Osteocyte (in vitro differentiated cells): Measurements from ENCODE around the gene NPW. TPM values are rescaled to one million over a fixed set of nuclear protein-coding genes. Genes with fewer than 3 reads are reported as not detected.

Experiments
- DNase-seq: peaks from one replicate; pipeline ENCODE4 v3.0.0; 2021; ENCODE audit warnings: mixed read lengths; ENCODE audit not compliant: unreplicated experiment; ENCODE audit errors: extremely low spot score
- H3K27ac Mint-ChIP-seq: one replicate; pipeline ENCODE4 v1.8.0; 2021; ENCODE audit warnings: mild to moderate bottlenecking, mixed read lengths; ENCODE audit not compliant: unreplicated experiment
- H3K27me3 Mint-ChIP-seq: one replicate; pipeline ENCODE4 v1.8.0; 2021; ENCODE audit warnings: mixed read lengths; ENCODE audit not compliant: unreplicated experiment
- H3K36me3 Mint-ChIP-seq: one replicate; pipeline ENCODE4 v1.8.0; 2021; ENCODE audit warnings: mixed read lengths; ENCODE audit not compliant: unreplicated experiment
- H3K4me1 Mint-ChIP-seq: one replicate; pipeline ENCODE4 v1.8.0; 2021; ENCODE audit warnings: mixed read lengths; ENCODE audit not compliant: unreplicated experiment
- H3K4me3 Mint-ChIP-seq: one replicate; pipeline ENCODE4 v1.8.0; 2021; ENCODE audit warnings: mild to moderate bottlenecking, moderate library complexity, mixed read lengths; ENCODE audit not compliant: unreplicated experiment
- H3K9me3 Mint-ChIP-seq: one replicate; pipeline ENCODE4 v1.8.0; 2021; ENCODE audit warnings: mixed read lengths; ENCODE audit not compliant: unreplicated experiment
- total RNA-seq: library from RNA; stranded (reverse); gene quantifications from 2 replicates; pipeline ENCODE4 v1.2.1, GENCODE V29; 2021
- TF ChIP-seq, protein P1 (sequence below): fragments of 200-600 bp; sonication (generic); IDR thresholded peaks from 2 replicates; pipeline ENCODE4 v1.5.0; 2021; ENCODE audit warnings: antibody characterized with exemption, mild to moderate bottlenecking, moderate library complexity

The NPW gene
- total RNA-seq, 1 donor from 2014 or later, result 4.1 TPM

GRCh38 chr16:2045965-2046892 is 26.6 kb downstream of the NPW start:
- Mint-ChIP-seq H3K9me3 (no peaks in the 10 kb centered on the region), H3K27ac (no peak overlapping the region), H3K27me3 (no peaks in the 10 kb centered on the region), H3K4me3 (peak overlapping the region; percentile 87), H3K4me1 (peaks cover 39% of the 10 kb centered on the region), H3K36me3 (peaks cover 1% of the 10 kb centered on the region)
- DNase-seq, result no peak
- TF ChIP-seq, protein P1, sequence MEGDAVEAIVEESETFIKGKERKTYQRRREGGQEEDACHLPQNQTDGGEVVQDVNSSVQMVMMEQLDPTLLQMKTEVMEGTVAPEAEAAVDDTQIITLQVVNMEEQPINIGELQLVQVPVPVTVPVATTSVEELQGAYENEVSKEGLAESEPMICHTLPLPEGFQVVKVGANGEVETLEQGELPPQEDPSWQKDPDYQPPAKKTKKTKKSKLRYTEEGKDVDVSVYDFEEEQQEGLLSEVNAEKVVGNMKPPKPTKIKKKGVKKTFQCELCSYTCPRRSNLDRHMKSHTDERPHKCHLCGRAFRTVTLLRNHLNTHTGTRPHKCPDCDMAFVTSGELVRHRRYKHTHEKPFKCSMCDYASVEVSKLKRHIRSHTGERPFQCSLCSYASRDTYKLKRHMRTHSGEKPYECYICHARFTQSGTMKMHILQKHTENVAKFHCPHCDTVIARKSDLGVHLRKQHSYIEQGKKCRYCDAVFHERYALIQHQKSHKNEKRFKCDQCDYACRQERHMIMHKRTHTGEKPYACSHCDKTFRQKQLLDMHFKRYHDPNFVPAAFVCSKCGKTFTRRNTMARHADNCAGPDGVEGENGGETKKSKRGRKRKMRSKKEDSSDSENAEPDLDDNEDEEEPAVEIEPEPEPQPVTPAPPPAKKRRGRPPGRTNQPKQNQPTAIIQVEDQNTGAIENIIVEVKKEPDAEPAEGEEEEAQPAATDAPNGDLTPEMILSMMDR, result no peak

DNA sequence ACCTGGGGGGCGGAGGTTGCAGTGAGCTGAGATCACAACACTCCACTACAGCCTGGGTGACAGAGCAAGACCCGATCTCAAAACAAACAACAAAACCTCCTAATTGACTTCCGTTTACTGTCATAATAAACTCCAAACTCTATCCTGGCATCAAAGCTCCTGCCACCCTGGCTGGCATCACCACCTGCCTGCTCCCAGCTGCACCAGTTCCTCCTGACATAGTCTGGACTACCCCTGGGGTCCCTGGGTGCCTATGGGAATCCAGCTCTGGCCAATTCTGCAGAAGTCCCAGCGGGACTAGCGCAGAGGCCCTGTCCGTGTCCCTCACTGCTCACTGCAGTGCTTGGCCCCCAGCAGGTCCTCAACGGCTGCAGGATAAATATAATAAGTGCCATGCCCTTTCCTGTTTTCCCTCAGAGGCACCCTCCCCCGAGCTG is 27.3 kb downstream of the NPW start:
- no peaks in the 10 kb centered on the region for H3K27me3 Mint-ChIP-seq
- H3K4me1 Mint-ChIP-seq, result peaks cover 33% of the 10 kb centered on the region
- peak overlapping the region; percentile 85 for H3K27ac Mint-ChIP-seq
- peak overlapping the region; percentile 87 for H3K4me3 Mint-ChIP-seq
- no peak for DNase-seq
- no peaks in the 10 kb centered on the region for H3K9me3 Mint-ChIP-seq
- TF ChIP-seq, protein P1, result no peak
- H3K36me3 Mint-ChIP-seq, result peaks cover 3% of the 10 kb centered on the region

GRCh38 chr16:2047330-2048115 is 27.9 kb downstream of the NPW start, which contains the start of the genes NTHL1 and TSC2:
TSS of gene NTHL1 (minus strand) at chr16:2047834. CDS start at chr16:2047823, 11 bp downstream.
TSS of gene TSC2 (plus strand) at chr16:2047985. CDS start at chr16:2048616, 631 bp downstream.
- TF ChIP-seq, protein P1, result peak; percentile 55
- H3K27ac Mint-ChIP-seq, result peak within 1 kb of the TSS; percentile 85
- H3K36me3 Mint-ChIP-seq, result peaks cover 4% of the 10 kb centered on the region
- peaks cover 30% of the 10 kb centered on the region for H3K4me1 Mint-ChIP-seq
- DNase-seq, result peak; percentile 99
- H3K4me3 Mint-ChIP-seq, result peak within 1 kb of the TSS; percentile 89
- H3K9me3 Mint-ChIP-seq, result no peaks in the 10 kb centered on the region
- H3K27me3 Mint-ChIP-seq, result no peaks in the 10 kb centered on the region

DNA sequence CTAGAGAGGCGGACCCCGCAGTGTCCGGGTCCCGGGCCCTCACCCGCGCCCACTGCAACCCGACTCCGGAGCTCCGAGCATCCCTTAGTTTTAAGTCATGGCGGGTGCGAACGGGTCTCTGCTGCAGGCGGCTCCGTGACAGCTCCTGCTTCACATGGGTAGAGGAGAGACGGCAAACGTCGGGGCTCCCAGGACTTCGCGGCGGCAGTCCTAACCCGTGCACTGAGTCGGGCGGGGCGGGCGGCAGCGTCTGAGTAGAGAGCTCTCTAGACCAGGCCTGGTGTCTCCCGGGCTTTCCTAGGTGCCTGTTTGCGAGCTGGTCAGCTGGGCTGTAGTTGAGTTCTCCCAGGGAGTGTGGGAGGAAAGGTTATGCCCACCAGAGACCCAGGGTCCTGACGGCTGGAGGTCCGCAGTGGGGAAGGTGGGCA is 28.5 kb downstream of the NPW start:
- H3K27me3 Mint-ChIP-seq, result no peaks in the 10 kb centered on the region
- H3K4me1 Mint-ChIP-seq, result peaks cover 27% of the 10 kb centered on the region
- TF ChIP-seq, protein P1, result no peak
- peaks cover 5% of the 10 kb centered on the region for H3K36me3 Mint-ChIP-seq
- peak overlapping the region; percentile 89 for H3K4me3 Mint-ChIP-seq
- H3K9me3 Mint-ChIP-seq, result no peaks in the 10 kb centered on the region
- DNase-seq, result no peak
- peak overlapping the region; percentile 7 for H3K27ac Mint-ChIP-seq
